ENCODE measurements around the gene IDI2.

DNA sequence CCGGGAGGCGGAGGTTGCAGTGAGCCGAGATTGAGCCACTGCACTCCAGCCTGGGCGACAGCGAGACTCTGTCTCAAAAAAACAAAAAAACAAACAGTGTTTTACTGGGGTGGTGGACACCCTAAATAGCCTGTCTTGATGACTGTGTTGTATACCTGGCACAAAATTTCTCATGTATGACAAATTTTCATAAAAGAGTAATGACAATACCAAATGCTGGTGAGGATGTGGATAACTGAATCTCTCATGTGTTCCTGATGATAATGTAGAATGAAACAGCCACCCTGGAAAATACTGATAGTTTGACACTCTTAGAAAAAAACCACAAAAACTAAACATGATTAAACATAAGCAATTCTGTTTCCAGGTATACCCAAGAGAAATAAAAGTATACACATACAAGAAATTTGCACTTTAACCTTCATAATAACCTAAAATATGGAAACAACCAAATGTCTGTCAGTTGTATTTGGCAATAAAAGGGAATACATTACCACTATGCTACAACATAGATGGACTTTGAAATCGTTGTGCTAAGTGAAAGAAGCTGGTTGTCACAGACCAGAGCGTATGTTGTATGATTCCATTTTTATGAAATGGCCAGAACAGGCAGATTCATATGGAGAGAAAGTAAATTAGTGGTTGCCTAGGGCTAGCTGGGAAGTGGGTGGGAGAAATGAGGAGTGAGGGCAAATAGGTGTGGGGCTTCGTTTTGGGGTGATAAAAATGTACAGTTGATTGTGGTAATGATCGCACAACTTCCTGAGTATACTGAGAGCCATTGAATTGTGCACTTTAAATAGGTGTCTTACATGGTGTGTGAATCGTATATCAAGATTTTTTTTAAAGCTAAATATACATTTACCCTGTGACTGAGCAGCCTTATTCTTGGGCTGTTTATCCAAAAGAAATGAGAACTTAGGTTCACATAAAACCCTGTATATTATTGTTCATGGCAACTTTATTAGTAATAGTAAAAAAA, 43.0 kb upstream of the IDI2 start:
- TF ChIP-seq, protein P1, sequence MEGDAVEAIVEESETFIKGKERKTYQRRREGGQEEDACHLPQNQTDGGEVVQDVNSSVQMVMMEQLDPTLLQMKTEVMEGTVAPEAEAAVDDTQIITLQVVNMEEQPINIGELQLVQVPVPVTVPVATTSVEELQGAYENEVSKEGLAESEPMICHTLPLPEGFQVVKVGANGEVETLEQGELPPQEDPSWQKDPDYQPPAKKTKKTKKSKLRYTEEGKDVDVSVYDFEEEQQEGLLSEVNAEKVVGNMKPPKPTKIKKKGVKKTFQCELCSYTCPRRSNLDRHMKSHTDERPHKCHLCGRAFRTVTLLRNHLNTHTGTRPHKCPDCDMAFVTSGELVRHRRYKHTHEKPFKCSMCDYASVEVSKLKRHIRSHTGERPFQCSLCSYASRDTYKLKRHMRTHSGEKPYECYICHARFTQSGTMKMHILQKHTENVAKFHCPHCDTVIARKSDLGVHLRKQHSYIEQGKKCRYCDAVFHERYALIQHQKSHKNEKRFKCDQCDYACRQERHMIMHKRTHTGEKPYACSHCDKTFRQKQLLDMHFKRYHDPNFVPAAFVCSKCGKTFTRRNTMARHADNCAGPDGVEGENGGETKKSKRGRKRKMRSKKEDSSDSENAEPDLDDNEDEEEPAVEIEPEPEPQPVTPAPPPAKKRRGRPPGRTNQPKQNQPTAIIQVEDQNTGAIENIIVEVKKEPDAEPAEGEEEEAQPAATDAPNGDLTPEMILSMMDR (optimal IDR thresholded peaks at IDR 0.05 in 1 of 3, IDR thresholded peaks at IDR 0.05 in 1 of 3, conservative IDR thresholded peaks at IDR 0.05 in 1 of 3; ENCODE audit: extremely low read depth in 1 of 3, insufficient read depth in 2 of 3, low read length in 3 of 3): no peak
- TF ChIP-seq EZH2 (IDR thresholded peaks at IDR 0.05; ENCODE audit: low read length): no peak
